ENCODE results near the gene IL17RE.
A peak's percentile ranks its signal among the peaks of the same experiment; 100 is the strongest.

Gene IL17RE

DNA sequence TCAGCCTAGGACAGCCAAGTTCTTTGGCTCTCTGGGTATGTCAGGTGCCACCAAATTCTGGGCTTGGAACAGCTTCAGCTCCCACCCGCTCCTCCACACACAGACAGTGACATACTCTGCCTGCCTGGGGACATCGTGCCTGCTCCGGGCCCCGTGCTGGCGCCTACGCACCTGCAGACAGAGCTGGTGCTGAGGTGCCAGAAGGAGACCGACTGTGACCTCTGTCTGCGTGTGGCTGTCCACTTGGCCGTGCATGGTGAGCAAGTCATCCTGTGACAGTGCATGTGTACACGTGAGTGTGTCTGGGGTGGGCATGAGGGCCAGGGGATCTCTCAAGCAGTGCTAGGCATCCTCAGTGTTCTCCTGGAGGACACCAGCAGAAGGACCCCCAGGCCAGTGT lies 15.2 kb downstream of the IL17RE start:
- no peak for TF ChIP-seq ZFX (IDR thresholded peaks at IDR 0.05)
- TF ChIP-seq CTCF (conservative IDR thresholded peaks at IDR 0.05): no peak
- H3K27ac ChIP-seq: peak overlapping the region; percentile 77

DNA sequence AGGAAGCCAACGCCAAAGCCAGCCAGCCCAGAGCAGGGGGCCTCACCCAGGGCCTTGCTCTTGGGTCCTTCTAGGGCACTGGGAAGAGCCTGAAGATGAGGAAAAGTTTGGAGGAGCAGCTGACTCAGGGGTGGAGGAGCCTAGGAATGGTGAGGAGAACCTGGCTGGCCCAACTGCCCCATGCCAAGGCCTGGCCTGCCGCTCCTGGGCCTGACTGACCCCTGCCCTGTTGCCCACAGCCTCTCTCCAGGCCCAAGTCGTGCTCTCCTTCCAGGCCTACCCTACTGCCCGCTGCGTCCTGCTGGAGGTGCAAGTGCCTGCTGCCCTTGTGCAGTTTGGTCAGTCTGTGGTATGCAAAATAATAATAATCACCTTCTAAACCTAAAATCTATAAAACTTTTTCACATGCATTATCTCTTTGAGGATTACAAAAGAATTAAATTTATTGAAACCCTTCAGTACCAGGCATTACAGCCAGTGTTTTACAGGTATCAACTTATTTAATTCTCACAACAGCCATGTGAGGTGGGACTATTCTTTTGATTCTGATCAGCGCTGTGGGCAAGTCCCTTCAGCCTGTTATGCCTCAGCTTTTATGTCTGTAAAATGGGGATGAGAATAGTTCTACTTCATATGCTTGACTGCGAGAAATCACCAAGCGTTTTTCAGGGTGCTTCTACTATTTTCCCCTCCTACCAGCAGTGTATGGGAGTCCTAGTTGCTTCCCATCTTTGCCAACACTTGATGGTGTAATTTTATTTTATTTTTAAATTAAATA lies 15.8 kb downstream of the IL17RE start:
- peak overlapping the region; percentile 77 for H3K27ac ChIP-seq
- TF ChIP-seq CTCF (conservative IDR thresholded peaks at IDR 0.05) (no peak), ZFX (IDR thresholded peaks at IDR 0.05) (no peak)

GRCh38 chr3:9928158-9928557 lies 25.5 kb downstream of the IL17RE start:
- TF ChIP-seq ZFX (IDR thresholded peaks at IDR 0.05) (no peak), CTCF (conservative IDR thresholded peaks at IDR 0.05) (no peak)
- no peak overlapping the region for H3K27ac ChIP-seq

DNA sequence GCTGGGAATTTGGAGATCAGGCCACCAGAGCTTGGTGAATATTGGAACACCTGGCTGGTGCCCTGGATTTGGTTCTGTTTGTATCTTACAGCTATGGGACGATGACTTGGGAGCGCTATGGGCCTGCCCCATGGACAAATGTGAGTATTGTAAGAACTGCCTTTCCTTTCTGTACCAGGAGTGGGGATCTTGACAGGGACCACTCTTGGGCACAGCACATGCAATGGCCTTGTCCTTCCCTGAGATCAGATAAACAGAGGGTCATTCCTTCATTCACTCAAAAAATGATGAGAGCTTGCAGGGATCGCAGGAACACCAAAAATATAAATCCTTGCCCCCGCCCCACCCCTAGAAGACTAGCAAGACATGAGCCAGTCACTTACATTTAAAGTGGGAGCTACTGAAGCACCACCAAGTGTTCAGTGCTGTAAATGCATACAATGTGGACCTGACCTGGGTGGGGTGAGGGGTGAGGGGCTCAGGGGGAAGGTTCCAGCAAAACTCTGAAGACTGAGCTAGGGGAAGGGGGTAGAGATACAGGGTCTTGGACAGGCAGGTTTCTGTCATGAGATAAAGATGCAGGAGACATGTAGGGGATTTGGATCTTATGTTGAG lies 28.3 kb downstream of the IL17RE start:
- H3K27ac ChIP-seq: no peak overlapping the region
- no peak for TF ChIP-seq ZFX (IDR thresholded peaks at IDR 0.05)
- no peak; the same call in 1 of the 2 replicates for TF ChIP-seq CTCF (conservative IDR thresholded peaks at IDR 0.05)

DNA sequence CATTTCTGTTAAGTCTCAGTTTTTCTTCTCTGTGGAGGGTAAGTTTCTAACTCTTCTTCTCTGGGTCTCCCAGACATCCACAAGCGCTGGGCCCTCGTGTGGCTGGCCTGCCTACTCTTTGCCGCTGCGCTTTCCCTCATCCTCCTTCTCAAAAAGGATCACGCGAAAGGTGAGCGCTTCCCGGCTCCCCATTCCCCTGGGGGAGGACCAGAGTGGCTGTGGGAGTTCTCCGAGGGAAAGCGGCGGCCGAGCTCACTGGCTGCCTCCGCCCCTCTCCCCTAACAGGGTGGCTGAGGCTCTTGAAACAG lies 29.8 kb downstream of the IL17RE start:
- peak overlapping the region; percentile 82 for H3K27ac ChIP-seq
- TF ChIP-seq CTCF (conservative IDR thresholded peaks at IDR 0.05): no peak
- TF ChIP-seq ZFX (IDR thresholded peaks at IDR 0.05): no peak

GRCh38 chr3:9932843-9933560 lies 30.4 kb downstream of the IL17RE start:
- TF ChIP-seq CTCF (conservative IDR thresholded peaks at IDR 0.05) (peak; percentile 89), ZFX (IDR thresholded peaks at IDR 0.05) (peak; percentile 41; the same call in 1 of the 2 replicates)
- peak overlapping the region; percentile 82 for H3K27ac ChIP-seq

All from C4-2B (cell line).